ENCODE measurements around the gene ITGB5. TPM values are rescaled to one million over a fixed set of nuclear protein-coding genes. Genes with fewer than 3 reads are reported as not detected.
"Not testable (repeated sequence)": the region's sequence is repeated elsewhere in the genome, so short reads cannot be mapped to it uniquely, and the experiment has no call there.

Gene ITGB5
- total and polyA plus RNA-seq, 2 donors (not counting 1 experiment from before 2014, with no cell fraction given) = 0.15 to 0.54 TPM

DNA sequence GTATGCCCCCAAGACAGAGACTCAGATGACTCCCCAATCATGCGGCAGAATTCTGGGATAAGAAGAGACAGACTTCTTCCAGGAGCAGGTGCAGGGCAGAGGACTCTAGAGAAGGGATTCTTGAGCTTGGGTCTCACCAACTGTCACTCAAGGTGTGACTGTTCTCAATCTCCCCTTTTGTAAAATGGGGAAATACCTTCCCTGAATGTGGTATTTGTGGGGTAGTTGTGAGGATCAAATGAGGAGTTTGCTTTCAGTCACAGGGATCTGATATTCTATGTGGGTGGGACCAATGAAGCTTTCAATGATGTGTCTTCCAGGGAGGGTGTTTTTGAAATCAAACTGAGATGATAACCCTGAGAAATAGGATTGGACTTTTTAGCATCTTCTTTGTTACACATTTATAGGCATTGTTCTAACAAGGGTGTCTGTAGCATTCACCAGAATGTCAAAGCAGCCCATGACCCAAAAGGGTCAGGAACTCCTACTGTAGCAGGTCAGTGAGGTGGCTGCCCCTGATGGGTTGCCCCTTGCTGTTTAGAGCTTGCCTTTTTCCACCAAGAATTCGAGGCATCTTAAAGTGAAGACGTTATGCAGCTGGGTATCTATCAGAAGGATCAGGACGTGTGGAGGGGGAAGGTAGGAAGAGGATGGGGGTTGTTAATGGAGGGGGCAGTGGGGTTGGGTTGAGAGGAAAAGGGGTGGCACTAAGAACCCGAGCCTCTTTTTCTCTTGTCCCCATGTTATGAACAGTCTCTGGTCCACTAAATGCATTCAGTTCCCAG lies 128.1 kb downstream of the ITGB5 start:
- Histone ChIP-seq H3K4me2 (replicated peaks; ENCODE audit: low read depth, low read length, poor library complexity, severe bottlenecking) (no peak overlapping the region), H3K9ac (ENCODE audit: low read length) (no peak overlapping the region), H3K79me2 (ENCODE audit: control insufficient read depth, insufficient read depth, low read length) (no peaks in the 10 kb centered on the region), H3K4me3 (ENCODE audit: control extremely low read depth in 1 of 5, extremely low read depth in 1 of 5, insufficient read depth in 1 of 5, low read depth in 2 of 5, low read length in 4 of 5) (no peak overlapping the region), H2AFZ (ENCODE audit: insufficient read depth, low read depth, low read length, poor library complexity, severe bottlenecking) (no peak overlapping the region), H3K27me3 (replicated peaks in 1 of 4; ENCODE audit: control extremely low read depth in 1 of 4, control insufficient read depth in 3 of 4, insufficient read depth in 4 of 4, low read length in 3 of 4) (no peaks in the 10 kb centered on the region), H3K27ac (ENCODE audit: low read length in 2 of 2) (no peak overlapping the region), H3K4me1 (ENCODE audit: control insufficient read depth in 2 of 2, insufficient read depth in 2 of 2, low read length in 2 of 2) (peaks cover 0 to 4% of the 10 kb centered on the region in 2 donors), H3K36me3 (replicated peaks in 1 of 2; ENCODE audit: control extremely low read depth in 1 of 2, control insufficient read depth in 1 of 2, extremely low read depth in 1 of 2, insufficient read depth in 2 of 2, low read length in 1 of 2) (no peaks in the 10 kb centered on the region), H3K9me3 (ENCODE audit: control extremely low read depth in 1 of 3, control insufficient read depth in 2 of 3, insufficient read depth in 1 of 3, low read length in 2 of 3) (no peaks in the 10 kb centered on the region), H4K20me1 (ENCODE audit: control insufficient read depth, insufficient read depth, low read length, poor library complexity, severe bottlenecking) (no peaks in the 10 kb centered on the region)
- Mint-ChIP-seq H3K9me3 (ENCODE audit: insufficient read depth) (no peaks in the 10 kb centered on the region), H3K4me3 (no peak overlapping the region), H3K4me1 (peaks cover 4% of the 10 kb centered on the region), H3K27me3 (no peaks in the 10 kb centered on the region), H3K27ac (no peak overlapping the region)
- ChIA-PET POLR2A (no interaction called here), CTCF (interaction anchor here (1.0 to 5.4 kb wide), 6 partner anchors 12 to 1220 kb away, joined by 3 to 63 read pairs (median 10); no protein-coding TSS in a partner anchor)
- 86% methylated on average over 4 of the region's 5 CpGs for WGBS (ENCODE audit: insufficient coverage)
- ATAC-seq (ENCODE audit: low read depth) = no peak
- TF ChIP-seq, protein P1, sequence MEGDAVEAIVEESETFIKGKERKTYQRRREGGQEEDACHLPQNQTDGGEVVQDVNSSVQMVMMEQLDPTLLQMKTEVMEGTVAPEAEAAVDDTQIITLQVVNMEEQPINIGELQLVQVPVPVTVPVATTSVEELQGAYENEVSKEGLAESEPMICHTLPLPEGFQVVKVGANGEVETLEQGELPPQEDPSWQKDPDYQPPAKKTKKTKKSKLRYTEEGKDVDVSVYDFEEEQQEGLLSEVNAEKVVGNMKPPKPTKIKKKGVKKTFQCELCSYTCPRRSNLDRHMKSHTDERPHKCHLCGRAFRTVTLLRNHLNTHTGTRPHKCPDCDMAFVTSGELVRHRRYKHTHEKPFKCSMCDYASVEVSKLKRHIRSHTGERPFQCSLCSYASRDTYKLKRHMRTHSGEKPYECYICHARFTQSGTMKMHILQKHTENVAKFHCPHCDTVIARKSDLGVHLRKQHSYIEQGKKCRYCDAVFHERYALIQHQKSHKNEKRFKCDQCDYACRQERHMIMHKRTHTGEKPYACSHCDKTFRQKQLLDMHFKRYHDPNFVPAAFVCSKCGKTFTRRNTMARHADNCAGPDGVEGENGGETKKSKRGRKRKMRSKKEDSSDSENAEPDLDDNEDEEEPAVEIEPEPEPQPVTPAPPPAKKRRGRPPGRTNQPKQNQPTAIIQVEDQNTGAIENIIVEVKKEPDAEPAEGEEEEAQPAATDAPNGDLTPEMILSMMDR (IDR thresholded peaks at IDR 0.05) = no peak
- no peak for TF ChIP-seq EZH2 (IDR thresholded peaks at IDR 0.05; ENCODE audit: borderline replicate concordance, insufficient read depth, low read depth, low read length, poor library complexity, severe bottlenecking)
- intact Hi-C loops (cut with micrococcal nuclease) = no loop called here
- DNase-seq = no peak

DNA sequence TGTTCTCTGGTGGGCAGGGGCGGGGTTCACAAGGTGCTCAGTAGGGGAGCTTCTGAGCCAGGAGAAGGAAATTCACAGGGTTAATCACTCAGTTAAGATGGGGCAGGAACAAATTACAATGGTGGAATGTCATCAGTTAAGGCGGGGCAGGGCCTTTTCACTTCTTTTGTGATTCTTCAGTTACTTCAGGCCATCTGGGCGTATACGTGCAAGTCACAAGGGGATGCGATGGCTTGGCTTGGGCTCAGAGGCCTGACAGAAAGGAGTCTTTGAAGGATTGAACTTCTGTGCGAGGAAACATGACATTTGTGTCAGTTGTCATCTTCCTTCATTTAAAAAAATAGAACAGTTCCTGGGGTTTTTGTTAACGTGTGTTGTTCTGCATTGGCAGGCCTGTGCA lies 129.2 kb downstream of the ITGB5 start:
- H3K4me1 Mint-ChIP-seq; H3K4me2 ChIP-seq (replicated peaks; ENCODE audit: low read depth, low read length, poor library complexity, severe bottlenecking); POLR2A ChIA-PET; H3K4me1 ChIP-seq (ENCODE audit: control insufficient read depth in 2 of 2, insufficient read depth in 2 of 2, low read length in 2 of 2); H3K27ac Mint-ChIP-seq; H3K4me3 ChIP-seq (ENCODE audit: control extremely low read depth in 1 of 5, extremely low read depth in 1 of 5, insufficient read depth in 1 of 5, low read depth in 2 of 5, low read length in 4 of 5); H3K9me3 Mint-ChIP-seq (ENCODE audit: insufficient read depth); H3K36me3 ChIP-seq (replicated peaks in 1 of 2; ENCODE audit: control extremely low read depth in 1 of 2, control insufficient read depth in 1 of 2, extremely low read depth in 1 of 2, insufficient read depth in 2 of 2, low read length in 1 of 2); H3K9me3 ChIP-seq (ENCODE audit: control extremely low read depth in 1 of 3, control insufficient read depth in 2 of 3, insufficient read depth in 1 of 3, low read length in 2 of 3); H3K79me2 ChIP-seq (ENCODE audit: control insufficient read depth, insufficient read depth, low read length); H3K27me3 Mint-ChIP-seq; intact Hi-C loops (cut with micrococcal nuclease); DNase-seq; H4K20me1 ChIP-seq (ENCODE audit: control insufficient read depth, insufficient read depth, low read length, poor library complexity, severe bottlenecking); H2AFZ ChIP-seq (ENCODE audit: insufficient read depth, low read depth, low read length, poor library complexity, severe bottlenecking); ATAC-seq (ENCODE audit: low read depth); H3K9ac ChIP-seq (ENCODE audit: low read length); H3K4me3 Mint-ChIP-seq; H3K27ac ChIP-seq (ENCODE audit: low read length in 2 of 2); H3K27me3 ChIP-seq (replicated peaks in 1 of 4; ENCODE audit: control extremely low read depth in 1 of 4, control insufficient read depth in 3 of 4, insufficient read depth in 4 of 4, low read length in 3 of 4): not testable (repeated sequence)
- 95% methylated on average over 4 of the region's 7 CpGs for WGBS (ENCODE audit: insufficient coverage)
- CTCF ChIA-PET = interaction anchor here (1.0 to 5.4 kb wide), 2 partner anchors 680 to 1219 kb away, joined by 3 to 63 read pairs; no protein-coding TSS in a partner anchor
